ENCODE results near the gene FOXL3.

DNA sequence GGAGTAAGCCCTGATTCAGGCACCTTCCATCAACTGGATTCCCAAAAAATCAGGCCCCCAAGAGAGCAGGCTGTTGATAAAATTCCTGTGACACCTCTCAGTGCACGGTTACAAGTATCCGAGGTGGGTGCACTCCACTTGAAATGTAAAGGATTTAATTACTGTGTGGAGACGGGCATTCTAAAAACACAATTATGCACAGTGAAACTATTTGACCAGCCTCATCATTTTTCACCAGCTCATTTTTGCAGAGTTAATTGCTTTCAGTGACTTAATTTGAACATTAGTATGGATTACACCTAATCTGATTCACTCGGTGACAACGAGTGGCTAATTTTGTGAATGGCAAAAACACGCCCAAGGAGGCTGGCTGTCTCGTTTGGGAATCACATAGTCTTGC, 2.3 kb downstream of the FOXL3 start:
- TF ChIP-seq, protein P1, sequence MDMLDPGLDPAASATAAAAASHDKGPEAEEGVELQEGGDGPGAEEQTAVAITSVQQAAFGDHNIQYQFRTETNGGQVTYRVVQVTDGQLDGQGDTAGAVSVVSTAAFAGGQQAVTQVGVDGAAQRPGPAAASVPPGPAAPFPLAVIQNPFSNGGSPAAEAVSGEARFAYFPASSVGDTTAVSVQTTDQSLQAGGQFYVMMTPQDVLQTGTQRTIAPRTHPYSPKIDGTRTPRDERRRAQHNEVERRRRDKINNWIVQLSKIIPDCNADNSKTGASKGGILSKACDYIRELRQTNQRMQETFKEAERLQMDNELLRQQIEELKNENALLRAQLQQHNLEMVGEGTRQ (IDR thresholded peaks at IDR 0.05), result no peak
- TF ChIP-seq POLR2A (IDR thresholded peaks at IDR 0.05; ENCODE audit: low read length), result no peak

Measured in A549 (cell line).